HepG2 (cell line): ENCODE data around the gene RAD18. TPM values are rescaled to one million over a fixed set of nuclear protein-coding genes. Genes with fewer than 3 reads are reported as not detected.
A peak's percentile ranks its signal among the peaks of the same experiment; 100 is the strongest.

ENCODE experiments used
- ATAC-seq: fragments of 200-7000 bp; cut with Tn5 transposase; 3 replicates; pipeline ENCODE4 v1.9.1; 2020; ENCODE audit warnings: mild to moderate bottlenecking, moderate library complexity
- BruUV-seq: library from RNA; stranded (reverse); fragments of 400-500 nt; replicated peaks from 2 replicates; lab custom pipeline; 2021; lab: Mats Ljungman, UMichigan
- CTCF ChIA-PET: fragments of 300-600 bp; formaldehyde crosslinking; extraction: SDS; loops from one replicate; lab custom pipeline; 2021; ENCODE audit warnings: low total read pairs, inconsistent platforms, low intra/inter-chr PET ratio; lab: Yijun Ruan, JAX
- POLR2A ChIA-PET: fragments of 350-600 bp; sonication (Branson Sonifier 250); formaldehyde crosslinking; loops from one replicate; lab custom pipeline; 2020; ENCODE audit warnings: antibody characterized with exemption, inconsistent platforms; lab: Yijun Ruan, JAX
- DNase-seq: peaks from one replicate; pipeline ENCODE4 v3.0.0-alpha.2; 2015; ENCODE audit warnings: low spot score
- FAIRE-seq: peaks from 3 replicates; lab custom pipeline; 2011; peaks lifted over from hg19 to GRCh38; lab: Jason Lieb, UNC
- H2AFZ ChIP-seq: one replicate; pipeline ENCODE4 v1.6.1; 2011; ENCODE audit warnings: low read length, inconsistent platforms
- H3K27ac ChIP-seq: fragments of 300-600 bp; 3 replicates; pipeline ENCODE4 v1.8.0; 2011; ENCODE audit warnings: mixed run types, mild to moderate bottlenecking, mixed read lengths, low read length, inconsistent platforms; ENCODE audit not compliant: insufficient read depth; ENCODE audit errors: extremely low read length
- H3K27me3 ChIP-seq, 2 experiments: fragments of 200-600 bp in 1 of 2; 2 replicates in 1 of 2; 3 replicates in 1 of 2; pipeline versions ENCODE4 v1.6.0 to v1.8.0; 2011; ENCODE audit warnings: low read length in 2 of 2, mild to moderate bottlenecking in 2 of 2, moderate library complexity in 2 of 2, inconsistent platforms in 1 of 2; ENCODE audit not compliant: insufficient read depth in 2 of 2, control insufficient read depth in 1 of 2
- H3K36me3 ChIP-seq, 2 experiments: fragments of 200-600 bp in 1 of 2; replicated peaks in 1 of 2; 2 replicates in 1 of 2; 3 replicates in 1 of 2; pipeline versions ENCODE4 v1.5.1 to v1.8.0; 2011; ENCODE audit warnings: low read length in 2 of 2, inconsistent platforms in 1 of 2; ENCODE audit not compliant: insufficient read depth in 2 of 2, control insufficient read depth in 1 of 2
- H3K4me1 ChIP-seq: 2 replicates; pipeline ENCODE4 v1.5.1; 2012; ENCODE audit warnings: low read length, inconsistent platforms; ENCODE audit not compliant: insufficient read depth
- H3K4me2 ChIP-seq: 2 replicates; pipeline ENCODE4 v1.6.0; 2011; ENCODE audit warnings: low read depth, low read length, inconsistent platforms
- H3K4me3 ChIP-seq, 3 experiments: fragments of 200-600 bp in 1 of 3; sonication (generic), shearing (Covaris generic) in 1 of 3; replicated peaks in 1 of 3; 2 replicates each; pipeline ENCODE4 v1.5.1; 2011 to 2016; ENCODE audit warnings: low read length in 3 of 3, inconsistent platforms in 2 of 3, low read depth in 2 of 3, mild to moderate bottlenecking in 2 of 3, control low read depth in 1 of 3, mixed read lengths in 1 of 3; ENCODE audit not compliant: insufficient read depth in 1 of 3
- H3K79me2 ChIP-seq: one replicate; pipeline ENCODE4 v1.6.1; 2011; ENCODE audit warnings: low read length, inconsistent platforms; ENCODE audit not compliant: insufficient read depth
- H3K9ac ChIP-seq: 2 replicates; pipeline ENCODE4 v1.6.0; 2011; ENCODE audit warnings: mild to moderate bottlenecking, low read depth, low read length, inconsistent platforms; ENCODE audit not compliant: insufficient read depth
- H3K9me3 ChIP-seq: 2 replicates; pipeline ENCODE4 v1.5.1; 2012; ENCODE audit warnings: mild to moderate bottlenecking, low read length
- H4K20me1 ChIP-seq: 2 replicates; pipeline ENCODE4 v1.6.0; 2011; ENCODE audit warnings: inconsistent platforms, mild to moderate bottlenecking, low read length, moderate library complexity; ENCODE audit not compliant: insufficient read depth
- KLF6 ChIP-seq: IDR thresholded peaks from 2 replicates; pipeline ENCODE4 v1.8.0; 2016; ENCODE audit warnings: missing biosample characterization, missing genetic modification reagents
- MAFK ChIP-seq, 2 experiments: IDR thresholded peaks in 1 of 2; conservative IDR thresholded peaks in 1 of 2; 2 replicates each; pipeline ENCODE4 v1.6.1; 2011; ENCODE audit warnings: improper control_type of control experiment in 2 of 2, low read length in 2 of 2
- TP53 ChIP-seq: sonication (generic); formaldehyde crosslinking; conservative IDR thresholded peaks from 2 replicates; pipeline ENCODE4 v1.4.0; 2020; ENCODE audit warnings: missing genetic modification reagents
- ZNF510 ChIP-seq: sonication (generic); formaldehyde crosslinking; IDR thresholded peaks from 2 replicates; pipeline ENCODE4 v1.4.0; 2020; ENCODE audit warnings: low read depth, mild to moderate bottlenecking, missing genetic modification reagents
- WGBS: methylation state at CpG from one replicate; pipeline ENCODE4 v1.1.6; 2017; ENCODE audit warnings: low lambda C conversion rate; 5-methylcytosine and 5-hydroxymethylcytosine counted together
- in situ Hi-C: cut with HindIII; loops from 2 replicates; pipeline ENCODE4 v1.10.0; 2017; ENCODE audit warnings: low pct_unique_long_range_greater_than_20kb; ENCODE audit not compliant: extremely low pct_ligation_motif_present
- intact Hi-C: fragments of 100-400 bp; cut with micrococcal nuclease; formaldehyde crosslinking; loops from one replicate; pipeline ENCODE4 v1.10.0; 2022; ENCODE audit not compliant: unreplicated experiment
- polyA plus RNA-seq, 8 experiments: library from polyadenylated mRNA; depleted of rRNA in 3 of 8; stranded (reverse) in 7 of 8; unstranded in 1 of 8; fragments of >200 nt; fragmentation: Illumina TruSeq in 4 of 8; extraction: Trizol in 4 of 8; gene quantifications; 2 replicates each; pipeline versions ENCODE4 v1.2.1 to v1.2.3, GENCODE V29; 2011 to 2016; ENCODE audit warnings: low read depth in 4 of 8, missing spikeins in 1 of 8, mixed read lengths in 1 of 8; ENCODE audit not compliant: insufficient read depth in 1 of 8
- total RNA-seq, 5 experiments: library from RNA; depleted of rRNA; stranded (reverse); fragments of >200 nt; fragmentation: Illumina TruSeq; extraction: Trizol; gene quantifications; 2 replicates each; pipeline ENCODE4 v1.2.3, GENCODE V29; 2016; ENCODE audit warnings: low read depth in 1 of 5
- TF ChIP-seq, protein P1 (sequence below): sonication (generic); formaldehyde crosslinking; IDR thresholded peaks from 2 replicates; pipeline ENCODE4 v1.8.0; 2022; ENCODE audit warnings: mild to moderate bottlenecking, missing genetic modification reagents; ENCODE audit not compliant: insufficient replicate concordance

The RAD18 gene
- total and polyA plus RNA-seq, 2 of the 13 experiments (the other 11 are each of a cell fraction or from before 2014, with no cell fraction given) = 5.9 to 20.7 TPM

DNA sequence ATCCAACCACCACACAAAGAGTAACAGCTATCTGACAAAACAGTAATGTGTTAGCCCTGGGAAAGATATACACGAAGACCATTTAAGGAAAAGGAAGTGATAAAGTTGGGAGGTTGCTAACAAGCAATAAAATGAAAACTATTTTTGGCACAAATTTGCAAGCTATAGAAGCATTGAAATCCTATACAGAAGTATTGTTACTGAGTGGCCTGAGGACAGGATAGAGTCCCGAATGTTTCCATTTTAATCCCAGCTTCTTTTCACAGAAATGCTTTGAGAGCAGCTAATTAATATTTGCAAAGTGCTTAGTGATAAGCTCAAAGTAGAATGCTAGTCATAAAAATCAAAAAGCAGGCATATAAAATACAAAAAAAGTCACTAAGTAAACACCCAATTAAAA, 51.5 kb downstream of the RAD18 start:
- Histone ChIP-seq H3K4me3 (no peak overlapping the region), H3K9me3 (no peaks in the 10 kb centered on the region), H3K27me3 (no peaks in the 10 kb centered on the region), H3K27ac (no peak overlapping the region), H3K4me2 (no peak overlapping the region), H3K4me1 (no peaks in the 10 kb centered on the region), H4K20me1 (no peaks in the 10 kb centered on the region), H3K36me3 (peaks cover 2 to 14% of the 10 kb centered on the region in 2 experiments; a peak in 3 of 5 replicates), H3K79me2 (no peaks in the 10 kb centered on the region), H3K9ac (no peak overlapping the region), H2AFZ (no peak overlapping the region)
- in situ Hi-C loops = no loop called here
- TF ChIP-seq, protein P1, sequence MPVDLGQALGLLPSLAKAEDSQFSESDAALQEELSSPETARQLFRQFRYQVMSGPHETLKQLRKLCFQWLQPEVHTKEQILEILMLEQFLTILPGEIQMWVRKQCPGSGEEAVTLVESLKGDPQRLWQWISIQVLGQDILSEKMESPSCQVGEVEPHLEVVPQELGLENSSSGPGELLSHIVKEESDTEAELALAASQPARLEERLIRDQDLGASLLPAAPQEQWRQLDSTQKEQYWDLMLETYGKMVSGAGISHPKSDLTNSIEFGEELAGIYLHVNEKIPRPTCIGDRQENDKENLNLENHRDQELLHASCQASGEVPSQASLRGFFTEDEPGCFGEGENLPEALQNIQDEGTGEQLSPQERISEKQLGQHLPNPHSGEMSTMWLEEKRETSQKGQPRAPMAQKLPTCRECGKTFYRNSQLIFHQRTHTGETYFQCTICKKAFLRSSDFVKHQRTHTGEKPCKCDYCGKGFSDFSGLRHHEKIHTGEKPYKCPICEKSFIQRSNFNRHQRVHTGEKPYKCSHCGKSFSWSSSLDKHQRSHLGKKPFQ (CRISPR knock-in tag) = no peak
- no peak for TF ChIP-seq KLF6 (CRISPR knock-in tag)
- FAIRE-seq (no peak), DNase-seq (no peak), ATAC-seq (no peak)
- intact Hi-C loops = no loop called here
- ChIA-PET POLR2A (no interaction called here), CTCF (no interaction called here)
- no TSS peak for BruUV-seq
- 93% methylated on average over 2 of the region's 2 CpGs for WGBS

DNA sequence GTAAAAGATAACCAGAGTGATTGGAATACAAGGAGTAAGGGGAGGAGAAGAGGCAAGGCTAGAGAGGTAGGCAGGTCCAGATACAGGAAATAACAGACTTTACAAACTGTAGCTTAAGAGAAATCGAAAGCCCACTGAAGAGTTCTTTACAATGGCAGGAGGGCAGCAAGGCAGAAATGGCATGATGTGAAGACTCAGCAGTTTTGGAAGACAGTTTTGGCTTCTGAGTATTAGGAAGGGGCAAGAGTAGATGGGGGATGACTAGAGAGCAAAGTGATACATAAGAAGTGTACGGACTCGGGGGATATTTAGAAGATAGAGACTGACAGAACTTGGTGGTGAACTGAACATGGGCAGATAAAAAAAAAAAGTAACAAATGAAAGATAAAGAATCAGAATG, 54.1 kb downstream of the RAD18 start:
- Histone ChIP-seq H3K27ac (no peak overlapping the region), H3K79me2 (no peaks in the 10 kb centered on the region), H3K4me1 (no peaks in the 10 kb centered on the region), H3K36me3 (peaks cover 4 to 17% of the 10 kb centered on the region in 2 experiments; a peak in 3 of 5 replicates), H4K20me1 (no peaks in the 10 kb centered on the region), H3K9ac (no peak overlapping the region), H3K4me2 (no peak overlapping the region), H2AFZ (no peak overlapping the region), H3K4me3 (no peak overlapping the region), H3K27me3 (no peaks in the 10 kb centered on the region; a peak in 1 of 5 replicates), H3K9me3 (no peaks in the 10 kb centered on the region)
- no peak for FAIRE-seq
- no peak for DNase-seq
- no TSS peak for BruUV-seq
- TF ChIP-seq TP53 (CRISPR knock-in tag) (no peak), ZNF510 (no peak), MAFK (conservative IDR thresholded peaks at IDR 0.05 in 1 of 2, IDR thresholded peaks at IDR 0.05 in 1 of 2; ENCODE audit: low read length in 2 of 2) (peak in 1 of 2 experiments; percentile 29; a peak in 1 of 4 replicates)
- no peak for ATAC-seq
- POLR2A ChIA-PET = no interaction called here
- intact Hi-C loops = no loop called here
- in situ Hi-C loops = no loop called here
- over 99% methylated on average over 3 of the region's 3 CpGs for WGBS
- CTCF ChIA-PET = no interaction called here
